HepG2 (cell line): ENCODE data around the gene SLC6A4.

Experiments
- MYC ChIP-seq: sonication (generic); formaldehyde crosslinking; IDR thresholded peaks from 2 replicates; pipeline ENCODE4 v1.9.0; 2021; ENCODE audit warnings: missing genetic modification reagents, borderline replicate concordance
- POLR2A ChIP-seq, 2 experiments: IDR thresholded peaks; 2 replicates each; pipeline ENCODE4 v1.6.1; 2011; ENCODE audit warnings: low read depth in 2 of 2, low read length in 2 of 2, mild to moderate bottlenecking in 1 of 2, moderate library complexity in 1 of 2; ENCODE audit not compliant: insufficient read depth in 1 of 2
- TF ChIP-seq, protein P1 (sequence below): sonication (generic); formaldehyde crosslinking; IDR thresholded peaks from 2 replicates; pipeline ENCODE4 v1.5.0; 2020; ENCODE audit warnings: mild to moderate bottlenecking, missing genetic modification reagents, moderate library complexity
- TF ChIP-seq, protein P2 (sequence below), 2 experiments: IDR thresholded peaks; 2 replicates each; pipeline ENCODE4 v1.6.1; 2011 to 2012; ENCODE audit warnings: low read length in 2 of 2, borderline replicate concordance in 1 of 2, low read depth in 1 of 2, mild to moderate bottlenecking in 1 of 2, moderate library complexity in 1 of 2

GRCh38 chr17:30237296-30238002 lies 2.0 kb upstream of the SLC6A4 start:
- TF ChIP-seq, protein P1, sequence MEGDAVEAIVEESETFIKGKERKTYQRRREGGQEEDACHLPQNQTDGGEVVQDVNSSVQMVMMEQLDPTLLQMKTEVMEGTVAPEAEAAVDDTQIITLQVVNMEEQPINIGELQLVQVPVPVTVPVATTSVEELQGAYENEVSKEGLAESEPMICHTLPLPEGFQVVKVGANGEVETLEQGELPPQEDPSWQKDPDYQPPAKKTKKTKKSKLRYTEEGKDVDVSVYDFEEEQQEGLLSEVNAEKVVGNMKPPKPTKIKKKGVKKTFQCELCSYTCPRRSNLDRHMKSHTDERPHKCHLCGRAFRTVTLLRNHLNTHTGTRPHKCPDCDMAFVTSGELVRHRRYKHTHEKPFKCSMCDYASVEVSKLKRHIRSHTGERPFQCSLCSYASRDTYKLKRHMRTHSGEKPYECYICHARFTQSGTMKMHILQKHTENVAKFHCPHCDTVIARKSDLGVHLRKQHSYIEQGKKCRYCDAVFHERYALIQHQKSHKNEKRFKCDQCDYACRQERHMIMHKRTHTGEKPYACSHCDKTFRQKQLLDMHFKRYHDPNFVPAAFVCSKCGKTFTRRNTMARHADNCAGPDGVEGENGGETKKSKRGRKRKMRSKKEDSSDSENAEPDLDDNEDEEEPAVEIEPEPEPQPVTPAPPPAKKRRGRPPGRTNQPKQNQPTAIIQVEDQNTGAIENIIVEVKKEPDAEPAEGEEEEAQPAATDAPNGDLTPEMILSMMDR: no peak
- no peak for TF ChIP-seq POLR2A (IDR thresholded peaks at IDR 0.05; ENCODE audit: insufficient read depth in 1 of 2, low read depth in 2 of 2, low read length in 2 of 2)
- no peak for TF ChIP-seq MYC (CRISPR knock-in tag)
- TF ChIP-seq, protein P2, sequence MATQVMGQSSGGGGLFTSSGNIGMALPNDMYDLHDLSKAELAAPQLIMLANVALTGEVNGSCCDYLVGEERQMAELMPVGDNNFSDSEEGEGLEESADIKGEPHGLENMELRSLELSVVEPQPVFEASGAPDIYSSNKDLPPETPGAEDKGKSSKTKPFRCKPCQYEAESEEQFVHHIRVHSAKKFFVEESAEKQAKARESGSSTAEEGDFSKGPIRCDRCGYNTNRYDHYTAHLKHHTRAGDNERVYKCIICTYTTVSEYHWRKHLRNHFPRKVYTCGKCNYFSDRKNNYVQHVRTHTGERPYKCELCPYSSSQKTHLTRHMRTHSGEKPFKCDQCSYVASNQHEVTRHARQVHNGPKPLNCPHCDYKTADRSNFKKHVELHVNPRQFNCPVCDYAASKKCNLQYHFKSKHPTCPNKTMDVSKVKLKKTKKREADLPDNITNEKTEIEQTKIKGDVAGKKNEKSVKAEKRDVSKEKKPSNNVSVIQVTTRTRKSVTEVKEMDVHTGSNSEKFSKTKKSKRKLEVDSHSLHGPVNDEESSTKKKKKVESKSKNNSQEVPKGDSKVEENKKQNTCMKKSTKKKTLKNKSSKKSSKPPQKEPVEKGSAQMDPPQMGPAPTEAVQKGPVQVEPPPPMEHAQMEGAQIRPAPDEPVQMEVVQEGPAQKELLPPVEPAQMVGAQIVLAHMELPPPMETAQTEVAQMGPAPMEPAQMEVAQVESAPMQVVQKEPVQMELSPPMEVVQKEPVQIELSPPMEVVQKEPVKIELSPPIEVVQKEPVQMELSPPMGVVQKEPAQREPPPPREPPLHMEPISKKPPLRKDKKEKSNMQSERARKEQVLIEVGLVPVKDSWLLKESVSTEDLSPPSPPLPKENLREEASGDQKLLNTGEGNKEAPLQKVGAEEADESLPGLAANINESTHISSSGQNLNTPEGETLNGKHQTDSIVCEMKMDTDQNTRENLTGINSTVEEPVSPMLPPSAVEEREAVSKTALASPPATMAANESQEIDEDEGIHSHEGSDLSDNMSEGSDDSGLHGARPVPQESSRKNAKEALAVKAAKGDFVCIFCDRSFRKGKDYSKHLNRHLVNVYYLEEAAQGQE (IDR thresholded peaks at IDR 0.05; ENCODE audit: borderline replicate concordance in 1 of 2, low read depth in 1 of 2, low read length in 2 of 2): no peak
